A549 (cell line): ENCODE results near the gene COL19A1.

Experiments used
- ATOH8 ChIP-seq: fragments of 250-450 bp; sonication (Bioruptor Pico); IDR thresholded peaks from 2 replicates; pipeline ENCODE4 v1.5.0; 2020; ENCODE audit warnings: low read depth, mild to moderate bottlenecking, moderate library complexity
- CEBPB ChIP-seq, 2 experiments: fragments of >200 bp in 1 of 2; sonication (Bioruptor Twin) in 1 of 2; formaldehyde crosslinking in 1 of 2; IDR thresholded peaks; 2 replicates each; pipeline ENCODE4 v1.6.1; 2012 to 2016
- CTCF ChIP-seq: fragments of >200 bp; sonication (Bioruptor Twin); formaldehyde crosslinking; IDR thresholded peaks from 3 replicates; pipeline ENCODE4 v1.5.1; 2016
- ELK1 ChIP-seq: fragments of 150-350 bp; IDR thresholded peaks from 2 replicates; pipeline ENCODE4 v1.6.1; 2014; ENCODE audit warnings: low read depth, mild to moderate bottlenecking, low read length
- ESRRA ChIP-seq: fragments of 150-350 bp; IDR thresholded peaks from 2 replicates; pipeline ENCODE4 v1.6.1; 2014; ENCODE audit warnings: mild to moderate bottlenecking, low read length, borderline replicate concordance
- GATA3 ChIP-seq: IDR thresholded peaks from 2 replicates; pipeline ENCODE4 v1.6.1; 2012; ENCODE audit warnings: borderline replicate concordance
- MAX ChIP-seq: IDR thresholded peaks from 2 replicates; pipeline ENCODE4 v1.6.1; 2012
- NFE2L2 ChIP-seq: fragments of 150-350 bp; conservative IDR thresholded peaks from 2 replicates; pipeline ENCODE4 v1.6.1; 2014; ENCODE audit warnings: low read length
- POLR2A ChIP-seq: IDR thresholded peaks from 2 replicates; pipeline ENCODE4 v1.6.1; 2012; ENCODE audit warnings: mild to moderate bottlenecking, low read length
- RFX5 ChIP-seq: fragments of 450-650 bp; IDR thresholded peaks from 2 replicates; pipeline ENCODE4 v1.7.1; 2014; ENCODE audit warnings: antibody characterized with exemption, mild to moderate bottlenecking, moderate library complexity
- SMC3 ChIP-seq: fragments of >200 bp; sonication (Bioruptor Twin); formaldehyde crosslinking; IDR thresholded peaks from 3 replicates; pipeline ENCODE4 v1.6.1; 2018; ENCODE audit warnings: inconsistent platforms
- TP53 ChIP-seq: fragments of 250-450 bp; sonication (Bioruptor Pico); IDR thresholded peaks from 2 replicates; pipeline ENCODE4 v1.5.0; 2021; ENCODE audit warnings: mild to moderate bottlenecking, moderate library complexity
- USF2 ChIP-seq: fragments of 450-650 bp; IDR thresholded peaks from 2 replicates; pipeline ENCODE4 v1.6.1; 2014; ENCODE audit warnings: antibody characterized with exemption
- ZFP36 ChIP-seq: fragments of 450-650 bp; IDR thresholded peaks from 2 replicates; pipeline ENCODE4 v1.6.1; 2014; ENCODE audit warnings: borderline replicate concordance; ENCODE audit not compliant: partially characterized antibody

- TF ChIP-seq CTCF (no peak), ESRRA (no peak), POLR2A (no peak), CEBPB (IDR thresholded peaks at IDR 0.05) (no peak), NFE2L2 (no peak), USF2 (no peak), ELK1 (no peak), ATOH8 (no peak), TP53 (CRISPR knock-in tag) (no peak), MAX (no peak), ZFP36 (no peak), GATA3 (no peak), SMC3 (no peak), RFX5 (no peak)
Observed at GRCh38 chr6:69863766-69864165, 2.6 kb upstream of the COL19A1 start.
